HepG2 (cell line): Measurements from ENCODE around the gene SLC11A1. TPM values are rescaled to one million over a fixed set of nuclear protein-coding genes. Genes with fewer than 3 reads are reported as not detected.

Experiments
- AKAP8 ChIP-seq: sonication (generic); formaldehyde crosslinking; IDR thresholded peaks from 2 replicates; pipeline ENCODE4 v1.5.1; 2020; ENCODE audit warnings: mild to moderate bottlenecking, missing genetic modification reagents
- ATAD3A ChIP-seq: sonication (generic); formaldehyde crosslinking; IDR thresholded peaks from 2 replicates; pipeline ENCODE4 v1.4.0; 2020; ENCODE audit warnings: missing genetic modification reagents
- ATF7-NPFF ChIP-seq: sonication (generic); formaldehyde crosslinking; IDR thresholded peaks from 2 replicates; pipeline ENCODE4 v1.8.1; 2023; ENCODE audit warnings: mild to moderate bottlenecking, low read depth, missing genetic modification reagents, moderate library complexity
- DR1 ChIP-seq: sonication (generic); formaldehyde crosslinking; IDR thresholded peaks from 2 replicates; pipeline ENCODE4 v1.8.0; 2021; ENCODE audit warnings: mild to moderate bottlenecking, missing genetic modification reagents, inconsistent platforms
- HMGA1 ChIP-seq: sonication (generic); formaldehyde crosslinking; conservative IDR thresholded peaks from 2 replicates; pipeline ENCODE4 v1.4.0; 2020; ENCODE audit warnings: missing genetic modification reagents
- HMGXB4 ChIP-seq, 2 experiments: sonication (generic) in 1 of 2; formaldehyde crosslinking in 1 of 2; IDR thresholded peaks; 2 replicates each; pipeline versions ENCODE4 v1.4.0 to v1.6.1; 2018 to 2020; ENCODE audit warnings: missing genetic modification reagents in 2 of 2, borderline replicate concordance in 1 of 2, low read depth in 1 of 2, mild to moderate bottlenecking in 1 of 2, missing biosample characterization in 1 of 2
- KDM5A ChIP-seq: fragments of 200-600 bp; sonication (generic); IDR thresholded peaks from 2 replicates; pipeline ENCODE4 v1.7.0; 2018; ENCODE audit warnings: antibody characterized with exemption, mild to moderate bottlenecking, low read length, borderline replicate concordance
- KLF12 ChIP-seq: sonication (generic); formaldehyde crosslinking; IDR thresholded peaks from 2 replicates; pipeline ENCODE4 v1.4.0; 2020; ENCODE audit warnings: missing genetic modification reagents, borderline replicate concordance
- MAFG ChIP-seq: sonication (generic); formaldehyde crosslinking; IDR thresholded peaks from 2 replicates; pipeline ENCODE4 v1.5.1; 2020; ENCODE audit warnings: mild to moderate bottlenecking, missing genetic modification reagents
- MAFK ChIP-seq, 2 experiments: IDR thresholded peaks in 1 of 2; conservative IDR thresholded peaks in 1 of 2; 2 replicates each; pipeline ENCODE4 v1.6.1; 2011; ENCODE audit warnings: improper control_type of control experiment in 2 of 2, low read length in 2 of 2
- NFIC ChIP-seq: IDR thresholded peaks from 2 replicates; pipeline ENCODE4 v1.6.1; 2012; ENCODE audit warnings: mild to moderate bottlenecking, low read length, inconsistent platforms
- PHF20 ChIP-seq: sonication (generic); formaldehyde crosslinking; IDR thresholded peaks from 2 replicates; pipeline ENCODE4 v1.5.0; 2020; ENCODE audit warnings: mild to moderate bottlenecking, missing genetic modification reagents
- RBAK ChIP-seq: sonication (generic); formaldehyde crosslinking; IDR thresholded peaks from 2 replicates; pipeline ENCODE4 v1.5.1; 2020; ENCODE audit warnings: mild to moderate bottlenecking, missing genetic modification reagents
- RXRA ChIP-seq: sonication (generic); formaldehyde crosslinking; IDR thresholded peaks from 2 replicates; pipeline ENCODE4 v1.5.1; 2020; ENCODE audit warnings: missing genetic modification reagents
- SETDB1 ChIP-seq: sonication (generic); formaldehyde crosslinking; IDR thresholded peaks from 2 replicates; pipeline ENCODE4 v1.5.1; 2020; ENCODE audit warnings: missing genetic modification reagents, mild to moderate bottlenecking, borderline replicate concordance
- ZMYM3 ChIP-seq: sonication (generic); formaldehyde crosslinking; IDR thresholded peaks from 2 replicates; pipeline ENCODE4 v1.5.1; 2020; ENCODE audit warnings: mild to moderate bottlenecking, missing genetic modification reagents
- ZNF552 ChIP-seq: sonication (generic); formaldehyde crosslinking; IDR thresholded peaks from 2 replicates; pipeline ENCODE4 v1.9.0; 2022; ENCODE audit warnings: missing genetic modification reagents, mild to moderate bottlenecking, borderline replicate concordance
- ZNF564 ChIP-seq: sonication (generic); formaldehyde crosslinking; IDR thresholded peaks from 2 replicates; pipeline ENCODE4 v1.8.1; 2023; ENCODE audit warnings: mild to moderate bottlenecking, missing genetic modification reagents
- ZNF572 ChIP-seq: sonication (generic); formaldehyde crosslinking; IDR thresholded peaks from 2 replicates; pipeline ENCODE4 v1.5.1; 2020; ENCODE audit warnings: mild to moderate bottlenecking, missing genetic modification reagents
- ZNF678 ChIP-seq: sonication (generic); formaldehyde crosslinking; IDR thresholded peaks from 2 replicates; pipeline ENCODE4 v1.4.0; 2020; ENCODE audit warnings: mild to moderate bottlenecking, missing genetic modification reagents
- ZNF7 ChIP-seq: IDR thresholded peaks from 2 replicates; pipeline ENCODE4 v1.6.1; 2016; ENCODE audit warnings: missing biosample characterization, missing genetic modification reagents
- ZNF772 ChIP-seq: sonication (generic); formaldehyde crosslinking; IDR thresholded peaks from 2 replicates; pipeline ENCODE4 v1.5.0; 2020; ENCODE audit warnings: mild to moderate bottlenecking, missing genetic modification reagents
- ZNF878 ChIP-seq: sonication (generic); formaldehyde crosslinking; IDR thresholded peaks from 2 replicates; pipeline ENCODE4 v1.8.1; 2023; ENCODE audit warnings: mild to moderate bottlenecking, missing genetic modification reagents, moderate library complexity
- ZNF891 ChIP-seq: sonication (generic); formaldehyde crosslinking; IDR thresholded peaks from 2 replicates; pipeline ENCODE4 v1.5.0; 2020; ENCODE audit warnings: mild to moderate bottlenecking, missing genetic modification reagents
- polyA plus RNA-seq, 8 experiments: library from polyadenylated mRNA; depleted of rRNA in 3 of 8; stranded (reverse) in 7 of 8; unstranded in 1 of 8; fragments of >200 nt; fragmentation: Illumina TruSeq in 4 of 8; extraction: Trizol in 4 of 8; gene quantifications; 2 replicates each; pipeline versions ENCODE4 v1.2.1 to v1.2.3, GENCODE V29; 2011 to 2016; ENCODE audit warnings: low read depth in 4 of 8, missing spikeins in 1 of 8, mixed read lengths in 1 of 8; ENCODE audit not compliant: insufficient read depth in 1 of 8
- total RNA-seq, 5 experiments: library from RNA; depleted of rRNA; stranded (reverse); fragments of >200 nt; fragmentation: Illumina TruSeq; extraction: Trizol; gene quantifications; 2 replicates each; pipeline ENCODE4 v1.2.3, GENCODE V29; 2016; ENCODE audit warnings: low read depth in 1 of 5
- TF ChIP-seq, protein P1 (sequence below): sonication (generic); formaldehyde crosslinking; IDR thresholded peaks from 2 replicates; pipeline ENCODE4 v1.4.0; 2020; ENCODE audit warnings: missing genetic modification reagents, mild to moderate bottlenecking, borderline replicate concordance

SLC11A1 gene
- total and polyA plus RNA-seq, 2 of the 13 experiments (the other 11 are each of a cell fraction or from before 2014, with no cell fraction given): 0.33 to 2.3 TPM

GRCh38 chr2:218406949-218407618 is 25.0 kb downstream of the SLC11A1 start (continued):
- TF ChIP-seq ZNF7 (CRISPR knock-in tag): no peak
- no peak for TF ChIP-seq RBAK (CRISPR knock-in tag)
- TF ChIP-seq MAFK (conservative IDR thresholded peaks at IDR 0.05 in 1 of 2, IDR thresholded peaks at IDR 0.05 in 1 of 2; ENCODE audit: low read length in 2 of 2): no peak
- TF ChIP-seq NFIC: no peak
- TF ChIP-seq KLF12 (CRISPR knock-in tag): no peak
- TF ChIP-seq RXRA: 0 out of 2 replicates have a peak, but pooled peaks have one; percentile 1
- TF ChIP-seq, protein P1, sequence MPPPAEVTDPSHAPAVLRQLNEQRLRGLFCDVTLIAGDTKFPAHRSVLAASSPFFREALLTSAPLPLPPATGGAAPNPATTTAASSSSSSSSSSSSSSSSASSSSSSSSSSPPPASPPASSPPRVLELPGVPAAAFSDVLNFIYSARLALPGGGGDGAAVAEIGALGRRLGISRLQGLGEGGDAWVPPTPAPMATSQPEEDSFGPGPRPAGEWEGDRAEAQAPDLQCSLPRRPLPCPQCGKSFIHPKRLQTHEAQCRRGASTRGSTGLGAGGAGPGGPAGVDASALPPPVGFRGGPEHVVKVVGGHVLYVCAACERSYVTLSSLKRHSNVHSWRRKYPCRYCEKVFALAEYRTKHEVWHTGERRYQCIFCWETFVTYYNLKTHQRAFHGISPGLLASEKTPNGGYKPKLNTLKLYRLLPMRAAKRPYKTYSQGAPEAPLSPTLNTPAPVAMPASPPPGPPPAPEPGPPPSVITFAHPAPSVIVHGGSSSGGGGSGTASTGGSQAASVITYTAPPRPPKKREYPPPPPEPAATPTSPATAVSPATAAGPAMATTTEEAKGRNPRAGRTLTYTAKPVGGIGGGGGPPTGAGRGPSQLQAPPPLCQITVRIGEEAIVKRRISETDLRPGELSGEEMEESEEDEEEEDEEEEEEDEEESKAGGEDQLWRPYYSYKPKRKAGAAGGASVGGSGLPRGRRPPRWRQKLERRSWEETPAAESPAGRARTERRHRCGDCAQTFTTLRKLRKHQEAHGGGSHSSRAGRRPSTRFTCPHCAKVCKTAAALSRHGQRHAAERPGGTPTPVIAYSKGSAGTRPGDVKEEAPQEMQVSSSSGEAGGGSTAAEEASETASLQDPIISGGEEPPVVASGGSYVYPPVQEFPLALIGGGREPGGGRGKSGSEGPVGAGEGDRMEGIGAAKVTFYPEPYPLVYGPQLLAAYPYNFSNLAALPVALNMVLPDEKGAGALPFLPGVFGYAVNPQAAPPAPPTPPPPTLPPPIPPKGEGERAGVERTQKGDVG (CRISPR knock-in tag): 0 out of 2 replicates have a peak, but pooled peaks have one; percentile 24
- no peak for TF ChIP-seq HMGA1
- peak in 1 of 2 experiments; percentile 9; a peak in 1 of 4 replicates for TF ChIP-seq HMGXB4 (CRISPR knock-in tag; IDR thresholded peaks at IDR 0.05; ENCODE audit: borderline replicate concordance in 1 of 2, low read depth in 1 of 2)
- no peak for TF ChIP-seq KDM5A
- no peak for TF ChIP-seq ATAD3A
- no peak for TF ChIP-seq DR1
- no peak for TF ChIP-seq AKAP8 (CRISPR knock-in tag)
- no peak for TF ChIP-seq ATF7-NPFF
- TF ChIP-seq MAFG: no peak
- peak; percentile 21; the same call in 1 of the 2 replicates for TF ChIP-seq ZNF891
- no peak for TF ChIP-seq SETDB1 (CRISPR knock-in tag)
- no peak; the same call in 1 of the 2 replicates for TF ChIP-seq ZNF564 (CRISPR knock-in tag)
- no peak for TF ChIP-seq ZNF552
- TF ChIP-seq PHF20 (CRISPR knock-in tag): no peak
- peak; percentile 13; the same call in 1 of the 2 replicates for TF ChIP-seq ZNF772 (CRISPR knock-in tag)
- 0 out of 2 replicates have a peak, but pooled peaks have one; percentile 75 for TF ChIP-seq ZNF678
- 0 out of 2 replicates have a peak, but pooled peaks have one; percentile 65 for TF ChIP-seq ZNF878 (CRISPR knock-in tag)
- peak; percentile 99 for TF ChIP-seq ZMYM3 (CRISPR knock-in tag)
- peak; percentile 91; the same call in 1 of the 2 replicates for TF ChIP-seq ZNF572 (CRISPR knock-in tag)
